ENCODE results near the gene ANKRD33B.

DNA sequence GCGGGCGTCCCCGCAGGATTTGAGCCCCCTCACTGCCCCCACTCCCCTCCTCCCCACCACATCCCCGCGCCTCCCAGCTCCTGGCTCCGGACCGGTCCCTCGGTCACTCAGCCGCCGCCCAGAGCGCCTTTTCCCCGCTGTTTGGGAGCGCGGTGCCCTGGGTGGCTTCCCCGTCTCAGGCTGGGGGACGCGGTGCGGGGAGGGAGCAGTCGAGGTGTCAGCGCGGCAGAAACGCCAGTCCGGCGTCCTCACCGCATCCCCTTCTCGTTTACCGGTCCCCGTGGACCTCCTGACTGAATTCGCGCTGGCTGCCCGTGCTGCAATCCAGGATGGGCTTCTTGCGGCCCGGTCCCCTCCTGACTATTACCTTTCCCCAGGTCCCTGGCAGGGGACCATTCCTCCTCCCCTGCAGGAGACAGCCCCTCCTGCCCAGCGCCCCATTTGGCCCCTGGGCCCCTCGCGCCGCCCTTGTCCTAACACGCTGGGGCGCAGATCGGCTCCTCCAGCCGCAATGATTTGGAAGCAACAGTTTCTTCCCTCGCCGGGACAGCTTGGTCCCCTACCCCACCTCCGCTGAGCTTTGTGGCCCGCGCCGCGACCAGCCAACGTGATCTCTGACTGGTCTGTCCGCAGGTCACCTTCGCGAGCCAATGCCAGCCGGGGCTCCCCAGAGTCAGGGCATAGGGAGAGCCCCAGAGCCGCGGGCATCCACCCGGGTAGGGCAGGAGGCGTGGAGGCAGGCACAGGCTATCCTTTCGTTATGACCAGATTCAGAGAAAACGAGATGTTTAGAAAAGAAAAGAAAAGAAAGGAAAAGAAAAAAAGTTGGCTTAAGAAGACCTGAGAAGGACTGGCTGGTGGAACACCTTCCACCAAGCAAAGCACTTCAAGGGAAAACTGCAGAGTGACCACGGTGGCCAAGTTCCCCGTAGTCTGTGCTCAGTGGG, 1.2 kb downstream of the ANKRD33B start:
- TF ChIP-seq CTCF (IDR thresholded peaks at IDR 0.05; ENCODE audit: control extremely low read depth in 1 of 3, insufficient read depth in 1 of 3, low read depth in 1 of 3, low read length in 3 of 3) (no peak), EZH2 (IDR thresholded peaks at IDR 0.05; ENCODE audit: low read depth, low read length, severe bottlenecking) (peak; percentile 65), POLR2A (IDR thresholded peaks at IDR 0.05; ENCODE audit: control extremely low read depth in 1 of 2, low read depth in 2 of 2, low read length in 2 of 2) (no peak), RAD21 (IDR thresholded peaks at IDR 0.05 in 1 of 2, conservative IDR thresholded peaks at IDR 0.05 in 1 of 2; ENCODE audit: low read depth in 2 of 2, low read length in 2 of 2) (no peak), POLR2AphosphoS5 (IDR thresholded peaks at IDR 0.05; ENCODE audit: low read depth, low read length) (no peak), EP300 (IDR thresholded peaks at IDR 0.05; ENCODE audit: borderline replicate concordance in 1 of 2, low read depth in 2 of 2, low read length in 2 of 2) (no peak), CEBPB (IDR thresholded peaks at IDR 0.05; ENCODE audit: low read depth, low read length) (no peak), ATF2 (IDR thresholded peaks at IDR 0.05; ENCODE audit: low read length) (no peak), RNF2 (IDR thresholded peaks at IDR 0.05; ENCODE audit: borderline replicate concordance, low read depth, low read length, missing control alignments, poor library complexity, severe bottlenecking) (peak; percentile 66)
- TF ChIP-seq, protein P1, sequence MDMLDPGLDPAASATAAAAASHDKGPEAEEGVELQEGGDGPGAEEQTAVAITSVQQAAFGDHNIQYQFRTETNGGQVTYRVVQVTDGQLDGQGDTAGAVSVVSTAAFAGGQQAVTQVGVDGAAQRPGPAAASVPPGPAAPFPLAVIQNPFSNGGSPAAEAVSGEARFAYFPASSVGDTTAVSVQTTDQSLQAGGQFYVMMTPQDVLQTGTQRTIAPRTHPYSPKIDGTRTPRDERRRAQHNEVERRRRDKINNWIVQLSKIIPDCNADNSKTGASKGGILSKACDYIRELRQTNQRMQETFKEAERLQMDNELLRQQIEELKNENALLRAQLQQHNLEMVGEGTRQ (IDR thresholded peaks at IDR 0.05; ENCODE audit: low read length) = no peak
- TF ChIP-seq, protein P2, sequence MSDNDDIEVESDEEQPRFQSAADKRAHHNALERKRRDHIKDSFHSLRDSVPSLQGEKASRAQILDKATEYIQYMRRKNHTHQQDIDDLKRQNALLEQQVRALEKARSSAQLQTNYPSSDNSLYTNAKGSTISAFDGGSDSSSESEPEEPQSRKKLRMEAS (IDR thresholded peaks at IDR 0.05) = no peak
